HG02884 (cell line): Measurements from ENCODE around the gene ESRRG.

ENCODE experiments used
- ATAC-seq: cut with Tn5 transposase; IDR thresholded peaks from one replicate; pipeline ENCODE4 v1.9.1; 2021; ENCODE audit warnings: mild to moderate bottlenecking, moderate library complexity; ENCODE audit not compliant: unreplicated experiment

Gene ESRRG

GRCh38 chr1:216723274-216723780, at the start of gene ESRRG:
ESRRG (minus strand) TSS chr1:216723429; CDS start chr1:216723299, 130 bp downstream.
- no peak for ATAC-seq

- ATAC-seq, result no peak
Measured at GRCh38 chr1:216771922-216772321, 48.7 kb upstream of the ESRRG start.

GRCh38 chr1:216766633-216767327, 43.6 kb upstream of the ESRRG start:
- no peak for ATAC-seq

GRCh38 chr1:216765346-216766300, 42.4 kb upstream of the ESRRG start:
- ATAC-seq, result no peak

- no peak for ATAC-seq
Measured at GRCh38 chr1:216758161-216758560, 34.9 kb upstream of the ESRRG start.

GRCh38 chr1:216757110-216757509, 33.9 kb upstream of the ESRRG start:
- ATAC-seq, result no peak

GRCh38 chr1:216750961-216751360, 27.7 kb upstream of the ESRRG start:
- no peak for ATAC-seq

- ATAC-seq, result no peak
Measured at GRCh38 chr1:216750031-216750627, 26.9 kb upstream of the ESRRG start.

- ATAC-seq, result no peak
Measured at GRCh38 chr1:216749232-216749631, 26.0 kb upstream of the ESRRG start.

GRCh38 chr1:216742625-216743024, 19.4 kb upstream of the ESRRG start:
- no peak for ATAC-seq

GRCh38 chr1:216740331-216740730, 17.1 kb upstream of the ESRRG start:
- no peak for ATAC-seq

GRCh38 chr1:216739793-216740192, 16.6 kb upstream of the ESRRG start:
- no peak for ATAC-seq

- no peak for ATAC-seq
Measured at GRCh38 chr1:216732121-216732520, 8.9 kb upstream of the ESRRG start.

GRCh38 chr1:216731562-216731961, 8.3 kb upstream of the ESRRG start:
- no peak for ATAC-seq

GRCh38 chr1:216726435-216726834, 3.2 kb upstream of the ESRRG start:
- ATAC-seq, result no peak

GRCh38 chr1:216722821-216723220, 408 bp downstream of the ESRRG start:
- no peak for ATAC-seq

- no peak for ATAC-seq
Measured at GRCh38 chr1:216721863-216722262, 1.4 kb downstream of the ESRRG start.

GRCh38 chr1:216721062-216721461, 2.2 kb downstream of the ESRRG start:
- no peak for ATAC-seq

GRCh38 chr1:216711712-216712111, 11.5 kb downstream of the ESRRG start:
- no peak for ATAC-seq

- ATAC-seq, result no peak
Measured at GRCh38 chr1:216710598-216711333, 12.5 kb downstream of the ESRRG start.

GRCh38 chr1:216710055-216710454, 13.2 kb downstream of the ESRRG start:
- ATAC-seq, result no peak
